Uterus (tissue), 2 donors: ENCODE measurements around the gene BSN.

Experiments
- CTCF ChIP-seq, 4 experiments: fragments of 200-600 bp in 2 of 4; fragments of 450-650 bp in 2 of 4; sonication (generic) in 2 of 4; IDR thresholded peaks; one replicate each; pipeline ENCODE4 v1.5.1; 2016 to 2019; ENCODE audit warnings: antibody characterized with exemption in 4 of 4, mild to moderate bottlenecking in 2 of 4, moderate library complexity in 1 of 4
- POLR2A ChIP-seq, 2 donors: fragments of 450-650 bp; IDR thresholded peaks; one replicate each; pipeline ENCODE4 v1.6.1; 2016; ENCODE audit warnings: antibody characterized with exemption in 2 of 2, mild to moderate bottlenecking in 1 of 2, moderate library complexity in 1 of 2

- TF ChIP-seq POLR2A (IDR thresholded peaks at IDR 0.05) (no peak), CTCF (IDR thresholded peaks at IDR 0.05) (no peak)
Observed at GRCh38 chr3:49567406-49567805, 13.1 kb downstream of the BSN start.
